A375 (cell line): Measurements from ENCODE around the gene CCDC91. TPM values are rescaled to one million over a fixed set of nuclear protein-coding genes. Genes with fewer than 3 reads are reported as not detected.

Experiments used
- small RNA-seq: library from RNA; depleted of rRNA; stranded (forward); fragments of <200 nt; gene quantifications from one replicate; pipeline ENCODE3, GENCODE V24; 2014
- total RNA-seq: library from RNA; depleted of rRNA; stranded (reverse); fragments of >200 nt; shearing (Covaris generic); gene quantifications from 2 replicates; pipeline ENCODE4 v1.2.3, GENCODE V29; 2014; rRNA removed

The CCDC91 gene
- total RNA-seq: 29.4 and 30.9 TPM in 2 replicates

GRCh38 chr12:28190321-28191050 lies at the start of gene CCDC91:
Gene CCDC91 (plus strand): TSS chr12:28190456. CDS start chr12:28257216, 66,760 bp downstream.

Small RNAs within 50 kb of the gene (small RNA-seq; reads per million reads assigned to genes)
- gene RNA5SP355: 154 reads per million, percentile 97 among the genes with 10 or more reads in this experiment
- not detected for gene RNU4-54P

Other genes starting within 250 kb of the CCDC91 start
- 17.9 and 21.7 TPM in 2 replicates for gene PTHLH, start 217.7 kb upstream of the CCDC91 start, total RNA-seq